Skeletal muscle tissue (tissue), 4 donors: ENCODE results near the gene ATXN7. TPM values are rescaled to one million over a fixed set of nuclear protein-coding genes. Genes with fewer than 3 reads are reported as not detected.

ENCODE experiments used
- H3K27ac ChIP-seq: one replicate; pipeline ENCODE4 v1.7.0; 2013; ENCODE audit warnings: mild to moderate bottlenecking, low read depth, low read length, inconsistent platforms
- H3K27me3 ChIP-seq, 3 donors: one replicate each; pipeline ENCODE4 v1.7.0; 2013; ENCODE audit warnings: low read length in 3 of 3; ENCODE audit not compliant: control insufficient read depth in 3 of 3, insufficient read depth in 3 of 3
- H3K36me3 ChIP-seq, 3 donors: one replicate each; pipeline ENCODE4 v1.7.0; 2013; ENCODE audit warnings: low read length in 3 of 3; ENCODE audit not compliant: control insufficient read depth in 3 of 3, insufficient read depth in 3 of 3
- H3K4me1 ChIP-seq, 3 donors: one replicate each; pipeline ENCODE4 v1.7.0; 2013; ENCODE audit warnings: low read length in 3 of 3, mild to moderate bottlenecking in 3 of 3; ENCODE audit not compliant: control insufficient read depth in 3 of 3, insufficient read depth in 3 of 3
- H3K4me3 ChIP-seq, 3 donors: one replicate each; pipeline ENCODE4 v1.7.0; 2013; ENCODE audit warnings: low read length in 3 of 3
- H3K9ac ChIP-seq, 3 donors: one replicate each; pipeline ENCODE4 v1.7.0; 2013; ENCODE audit warnings: low read length in 3 of 3, mild to moderate bottlenecking in 3 of 3, moderate library complexity in 2 of 3, low read depth in 1 of 3
- H3K9me3 ChIP-seq, 3 donors: one replicate each; pipeline ENCODE4 v1.7.0; 2013; ENCODE audit warnings: low read length in 3 of 3; ENCODE audit not compliant: control insufficient read depth in 3 of 3
- total RNA-seq: library from RNA; depleted of rRNA; stranded (reverse); fragments of >200 nt; gene quantifications from one replicate; pipeline ENCODE4 v1.2.3, GENCODE V29; 2014
- donor health status: Osteomylitis.

Gene ATXN7
- total RNA-seq, 1 donor from 2014 or later, result 8.4 TPM

- Histone ChIP-seq H3K9me3 (no peaks in the 10 kb centered on the region), H3K4me1 (peaks cover 10 to 23% (median 19%) of the 10 kb centered on the region in 3 donors), H3K36me3 (no peaks in the 10 kb centered on the region), H3K27me3 (no peaks in the 10 kb centered on the region), H3K9ac (peak overlapping the region in 1 of 3 donors; percentile 35), H3K4me3 (no peak overlapping the region), H3K27ac (no peak overlapping the region)
Observed at GRCh38 chr3:63932509-63933212, 69.0 kb downstream of the ATXN7 start.

GRCh38 chr3:63933459-63933858 lies 69.8 kb downstream of the ATXN7 start:
- Histone ChIP-seq H3K9ac (no peak overlapping the region), H3K9me3 (no peaks in the 10 kb centered on the region), H3K4me3 (no peak overlapping the region), H3K27me3 (no peaks in the 10 kb centered on the region), H3K4me1 (peaks cover 10 to 23% (median 19%) of the 10 kb centered on the region in 3 donors), H3K36me3 (no peaks in the 10 kb centered on the region), H3K27ac (no peak overlapping the region)

- Histone ChIP-seq H3K4me1 (peaks cover 10 to 23% (median 19%) of the 10 kb centered on the region in 3 donors), H3K27me3 (no peaks in the 10 kb centered on the region), H3K9ac (no peak overlapping the region), H3K4me3 (no peak overlapping the region), H3K36me3 (no peaks in the 10 kb centered on the region), H3K9me3 (no peaks in the 10 kb centered on the region), H3K27ac (peak overlapping the region; percentile 14)
Observed at GRCh38 chr3:63934041-63934866, 70.6 kb downstream of the ATXN7 start.

- no peak overlapping the region for H3K9ac ChIP-seq
- no peaks in the 10 kb centered on the region for H3K27me3 ChIP-seq
- no peaks in the 10 kb centered on the region for H3K36me3 ChIP-seq
- no peak overlapping the region for H3K27ac ChIP-seq
- H3K9me3 ChIP-seq, result no peaks in the 10 kb centered on the region
- no peak overlapping the region for H3K4me3 ChIP-seq
- peaks cover 10 to 38% (median 19%) of the 10 kb centered on the region in 3 donors for H3K4me1 ChIP-seq
Observed at GRCh38 chr3:63936925-63937324, 73.3 kb downstream of the ATXN7 start.

GRCh38 chr3:63937661-63938651 lies 74.3 kb downstream of the ATXN7 start:
- Histone ChIP-seq H3K4me3 (no peak overlapping the region), H3K9ac (no peak overlapping the region), H3K27ac (no peak overlapping the region), H3K9me3 (no peaks in the 10 kb centered on the region), H3K36me3 (no peaks in the 10 kb centered on the region), H3K27me3 (no peaks in the 10 kb centered on the region), H3K4me1 (peaks cover 3 to 35% (median 12%) of the 10 kb centered on the region in 3 donors)

- Histone ChIP-seq H3K9ac (no peak overlapping the region), H3K4me3 (no peak overlapping the region), H3K4me1 (peaks cover 0 to 21% (median under 1%) of the 10 kb centered on the region in 3 donors), H3K27me3 (no peaks in the 10 kb centered on the region), H3K36me3 (peaks cover 0 to 4% (median 3%) of the 10 kb centered on the region in 3 donors), H3K27ac (no peak overlapping the region), H3K9me3 (no peaks in the 10 kb centered on the region)
Observed at GRCh38 chr3:63940389-63940757, 76.7 kb downstream of the ATXN7 start.

GRCh38 chr3:63942528-63942927 lies 78.9 kb downstream of the ATXN7 start:
- Histone ChIP-seq H3K27me3 (no peaks in the 10 kb centered on the region), H3K36me3 (peaks cover 0 to 4% (median 3%) of the 10 kb centered on the region in 3 donors), H3K4me3 (no peak overlapping the region), H3K27ac (no peak overlapping the region), H3K9ac (no peak overlapping the region), H3K9me3 (no peaks in the 10 kb centered on the region), H3K4me1 (peaks cover 0 to 24% (median 5%) of the 10 kb centered on the region in 3 donors)

GRCh38 chr3:63943678-63944077 lies 80.0 kb downstream of the ATXN7 start:
- peaks cover 0 to 4% (median 3%) of the 10 kb centered on the region in 3 donors for H3K36me3 ChIP-seq
- no peaks in the 10 kb centered on the region for H3K9me3 ChIP-seq
- H3K9ac ChIP-seq, result no peak overlapping the region
- H3K4me3 ChIP-seq, result no peak overlapping the region
- H3K4me1 ChIP-seq, result peaks cover 0 to 24% (median 5%) of the 10 kb centered on the region in 3 donors
- no peak overlapping the region for H3K27ac ChIP-seq
- no peaks in the 10 kb centered on the region for H3K27me3 ChIP-seq

GRCh38 chr3:63945558-63946096 lies 82.0 kb downstream of the ATXN7 start:
- Histone ChIP-seq H3K36me3 (peaks cover 0 to 4% (median 3%) of the 10 kb centered on the region in 3 donors), H3K27ac (no peak overlapping the region), H3K9ac (no peak overlapping the region), H3K9me3 (no peaks in the 10 kb centered on the region), H3K4me1 (peaks cover 3 to 15% (median 7%) of the 10 kb centered on the region in 3 donors), H3K27me3 (no peaks in the 10 kb centered on the region), H3K4me3 (no peak overlapping the region)
